DMS79 treated with DMSO at 0.1 percent for 48 hours (cell line): ENCODE data around the gene RAD54L2.
"Not testable (repeated sequence)": the region's sequence is repeated elsewhere in the genome, so short reads cannot be mapped to it uniquely, and the experiment has no call there.

Experiments
- DNase-seq: peaks from one replicate; lab custom pipeline; 2025; lab: John Stamatoyannopoulos, UW

The RAD54L2 gene

DNA sequence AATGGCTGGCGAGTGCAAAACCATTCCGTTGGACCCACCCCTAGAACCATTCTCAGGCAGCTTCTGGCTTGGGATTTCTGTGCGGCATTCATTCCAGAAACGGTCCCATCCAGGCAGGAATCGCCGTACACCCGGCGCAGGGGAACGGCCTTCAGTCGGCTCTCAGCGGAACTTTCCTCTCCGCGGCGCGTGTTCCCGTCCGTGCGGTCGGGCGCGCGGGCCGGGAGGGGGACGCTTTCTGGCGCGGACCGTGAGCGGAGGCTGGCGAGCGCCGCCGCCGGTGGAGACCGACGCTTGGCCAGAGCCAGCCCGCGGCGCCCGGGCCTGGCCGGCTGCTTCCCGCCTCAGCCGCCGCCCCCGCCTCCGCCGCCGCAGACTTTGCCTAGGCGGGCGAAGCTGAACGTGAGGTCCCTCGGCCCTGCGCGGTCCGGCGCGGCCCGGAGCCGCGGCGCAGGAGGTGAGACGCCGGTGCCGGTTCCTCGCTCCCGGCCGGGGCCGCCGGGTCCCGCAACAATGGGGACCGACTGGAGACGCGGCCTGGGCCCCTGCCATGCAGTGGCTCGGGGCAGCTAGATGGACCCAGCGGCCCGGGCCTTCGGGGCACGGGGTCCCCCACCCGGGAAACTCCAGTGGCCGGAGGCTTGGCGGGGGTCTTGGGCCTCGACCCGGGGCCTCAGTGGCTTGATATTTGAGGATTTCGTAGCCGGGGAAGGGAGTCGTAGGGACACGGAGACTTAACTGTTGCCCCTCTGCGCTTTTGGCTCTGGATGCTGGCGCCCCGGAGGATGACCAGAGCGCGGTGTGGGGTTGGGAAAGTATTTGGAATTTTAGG is at the start of gene RAD54L2:
TSS of gene RAD54L2 (plus strand) at position 261 of the 832 bp plus-strand sequence. CDS start 51,702 bp downstream, outside the sequence.
- DNase-seq, result peak; percentile 42

GRCh38 chr3:51498876-51499738 is 39.4 kb upstream of the RAD54L2 start:
- DNase-seq, result peak; percentile 76

DNA sequence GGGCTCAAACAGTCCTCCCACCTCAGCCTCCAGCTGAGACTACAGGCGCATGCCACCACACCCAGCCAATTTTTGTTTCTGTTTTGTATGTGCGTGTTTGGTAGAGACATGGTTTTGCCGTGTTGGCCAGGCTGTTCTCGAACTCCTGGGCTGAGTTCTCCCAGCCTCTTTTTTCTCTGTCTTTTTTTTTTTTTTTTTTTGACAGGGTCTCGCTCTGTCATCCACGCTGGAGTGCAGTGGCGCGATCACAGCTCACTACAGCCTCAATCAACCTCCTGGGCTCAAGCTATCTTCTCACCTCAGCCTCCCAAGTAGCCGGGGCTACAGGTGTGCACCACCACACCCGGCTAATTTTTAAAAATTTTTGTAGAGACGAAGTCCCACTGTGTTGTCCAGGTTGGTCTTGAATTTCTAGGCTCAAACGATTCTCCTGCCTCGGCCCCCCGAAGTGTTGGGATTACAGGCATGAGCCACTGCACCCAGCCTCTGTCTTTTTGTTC is 37.8 kb upstream of the RAD54L2 start:
- DNase-seq, result no peak

DNA sequence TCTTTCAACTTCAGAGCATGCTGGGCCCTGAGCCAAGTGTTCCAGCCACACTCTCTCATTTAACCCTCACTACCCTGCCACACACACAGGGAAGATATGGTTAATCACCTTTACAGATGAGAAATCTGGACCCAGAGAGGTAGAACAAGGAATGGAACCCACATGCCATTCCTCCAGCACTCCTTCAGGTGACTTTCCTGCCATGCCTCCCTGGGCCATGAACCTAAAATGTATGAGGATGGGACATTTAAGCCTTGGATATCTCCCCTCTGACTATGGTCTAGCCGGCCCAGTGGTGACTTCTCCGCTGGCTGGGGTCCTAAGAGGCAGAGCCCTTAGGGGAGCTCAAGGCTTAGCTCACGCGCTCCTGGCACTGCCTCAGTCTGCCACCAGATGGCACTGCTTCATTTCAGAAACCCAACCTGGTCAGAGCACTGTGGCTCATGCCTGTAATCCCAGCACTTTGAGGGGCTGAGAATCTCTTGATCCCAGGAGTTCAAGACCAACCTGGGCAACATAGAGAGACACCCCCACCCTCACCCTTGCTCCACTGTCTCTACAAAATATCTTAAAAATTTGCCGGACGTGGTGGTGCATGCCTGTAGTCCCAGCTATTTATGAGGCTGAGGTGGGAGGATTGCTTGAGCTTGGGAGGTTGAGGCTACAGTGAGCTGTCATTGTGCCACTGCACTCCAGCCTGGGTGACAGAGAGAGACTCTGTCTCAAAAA is 36.5 kb upstream of the RAD54L2 start:
- DNase-seq, result peak; percentile 22

- no peak for DNase-seq
These were observed 36.0 kb upstream of the RAD54L2 start for GRCh38 chr3:51502562-51502910.

- no peak for DNase-seq
These were observed 35.5 kb upstream of the RAD54L2 start for GRCh38 chr3:51503007-51503406.

- no peak for DNase-seq
These were observed 30.3 kb upstream of the RAD54L2 start for GRCh38 chr3:51508255-51508654.

DNA sequence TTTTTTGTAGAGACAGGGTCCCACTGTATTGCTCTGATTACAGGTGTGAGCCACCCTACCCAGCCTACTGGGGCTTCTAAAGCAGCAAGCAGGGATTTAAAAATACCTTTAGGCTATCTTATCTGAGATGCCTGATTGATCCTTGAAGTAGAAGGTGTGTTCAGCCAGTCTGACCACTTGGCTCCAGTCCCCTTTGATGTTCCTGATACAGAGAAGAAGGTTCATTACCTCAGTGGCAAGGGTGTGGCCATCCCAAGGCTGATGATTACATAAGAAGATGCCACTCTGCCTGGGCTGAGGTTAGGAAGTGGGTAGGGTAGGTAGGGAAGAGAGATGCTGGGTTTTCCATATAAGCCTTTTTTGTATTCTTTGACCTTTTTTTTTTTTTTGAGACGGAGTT is 27.5 kb upstream of the RAD54L2 start:
- DNase-seq, result no peak

DNA sequence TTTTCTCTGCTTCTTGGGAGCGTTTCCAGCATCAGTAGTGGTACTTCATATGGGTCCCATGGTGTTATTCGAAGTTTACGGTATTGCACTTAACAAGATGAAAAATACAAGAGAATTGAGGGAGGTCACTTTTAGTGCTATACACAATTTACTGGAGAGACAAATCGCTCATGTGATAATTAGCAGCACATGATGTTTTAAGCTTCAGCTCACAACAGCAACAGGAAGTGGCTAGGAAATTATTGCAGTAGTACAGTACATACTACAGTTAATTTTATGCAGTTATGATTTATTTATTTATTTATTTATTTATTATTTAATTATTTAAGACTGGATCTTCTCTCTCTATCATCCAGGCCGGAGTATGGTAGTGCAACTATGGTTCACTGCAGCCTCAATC is 24.3 kb upstream of the RAD54L2 start:
- DNase-seq, result no peak

DNA sequence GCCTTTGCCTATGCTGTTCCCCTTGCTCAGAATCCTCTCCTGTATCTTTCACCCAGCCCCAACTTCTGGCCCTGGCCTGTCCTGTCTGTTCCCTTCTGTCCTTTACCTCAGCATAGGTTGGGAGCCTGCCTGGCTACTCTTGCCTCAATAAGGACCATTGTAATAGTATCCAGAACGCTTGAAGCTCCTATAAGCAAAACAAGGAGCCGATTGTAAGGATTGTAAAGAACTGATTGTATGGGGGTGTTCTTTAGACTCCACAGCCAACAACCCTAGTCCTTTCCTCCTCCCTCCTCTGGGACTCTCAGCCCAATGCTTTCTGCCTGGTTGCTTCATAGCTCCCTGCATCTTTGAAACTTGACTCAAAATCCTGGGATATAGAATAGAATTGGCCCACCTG is 18.7 kb upstream of the RAD54L2 start:
- no peak for DNase-seq

- DNase-seq, result not testable (repeated sequence)
These were observed 17.4 kb upstream of the RAD54L2 start for GRCh38 chr3:51520906-51521730.

- DNase-seq, result no peak
These were observed 16.1 kb upstream of the RAD54L2 start for GRCh38 chr3:51522273-51522962.

DNA sequence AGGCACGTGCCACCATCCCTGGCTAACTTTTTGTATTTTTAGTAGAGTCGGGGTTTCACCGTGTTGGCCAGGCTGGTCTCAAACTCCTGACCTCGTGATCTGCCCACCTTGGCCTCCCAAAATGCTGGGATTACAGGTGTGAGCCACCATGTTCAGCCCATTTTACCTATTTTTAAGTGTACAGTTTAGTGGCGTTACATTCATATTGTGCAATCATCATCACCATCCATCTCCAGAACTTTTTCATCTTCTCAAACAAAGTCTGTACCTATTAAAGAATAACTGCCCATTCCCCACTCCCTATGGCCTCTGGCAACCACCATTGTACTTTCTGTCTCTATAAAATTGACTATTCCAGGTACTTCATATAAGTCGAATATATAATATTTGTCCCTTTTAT is 13.6 kb upstream of the RAD54L2 start:
- DNase-seq, result not testable (repeated sequence)

DNA sequence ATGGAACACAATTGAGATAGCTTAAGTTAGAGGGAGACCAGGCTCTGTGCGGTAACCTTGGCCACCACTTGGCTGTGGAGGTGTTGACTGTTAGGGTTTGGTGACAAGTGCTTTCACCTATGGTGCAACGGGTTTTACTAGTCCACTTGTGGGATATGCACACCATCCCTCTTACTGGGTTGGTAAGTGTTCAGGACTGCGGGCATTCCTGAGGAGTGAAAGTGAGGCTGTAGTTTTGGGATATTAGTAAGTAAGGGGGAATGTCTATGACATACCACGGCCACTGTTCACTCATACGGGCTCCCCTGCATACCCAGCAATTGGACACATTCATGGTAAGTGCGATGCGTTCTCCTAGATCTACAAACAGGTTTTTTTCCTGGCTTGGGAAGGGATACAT is 8.0 kb upstream of the RAD54L2 start:
- DNase-seq, result no peak

DNA sequence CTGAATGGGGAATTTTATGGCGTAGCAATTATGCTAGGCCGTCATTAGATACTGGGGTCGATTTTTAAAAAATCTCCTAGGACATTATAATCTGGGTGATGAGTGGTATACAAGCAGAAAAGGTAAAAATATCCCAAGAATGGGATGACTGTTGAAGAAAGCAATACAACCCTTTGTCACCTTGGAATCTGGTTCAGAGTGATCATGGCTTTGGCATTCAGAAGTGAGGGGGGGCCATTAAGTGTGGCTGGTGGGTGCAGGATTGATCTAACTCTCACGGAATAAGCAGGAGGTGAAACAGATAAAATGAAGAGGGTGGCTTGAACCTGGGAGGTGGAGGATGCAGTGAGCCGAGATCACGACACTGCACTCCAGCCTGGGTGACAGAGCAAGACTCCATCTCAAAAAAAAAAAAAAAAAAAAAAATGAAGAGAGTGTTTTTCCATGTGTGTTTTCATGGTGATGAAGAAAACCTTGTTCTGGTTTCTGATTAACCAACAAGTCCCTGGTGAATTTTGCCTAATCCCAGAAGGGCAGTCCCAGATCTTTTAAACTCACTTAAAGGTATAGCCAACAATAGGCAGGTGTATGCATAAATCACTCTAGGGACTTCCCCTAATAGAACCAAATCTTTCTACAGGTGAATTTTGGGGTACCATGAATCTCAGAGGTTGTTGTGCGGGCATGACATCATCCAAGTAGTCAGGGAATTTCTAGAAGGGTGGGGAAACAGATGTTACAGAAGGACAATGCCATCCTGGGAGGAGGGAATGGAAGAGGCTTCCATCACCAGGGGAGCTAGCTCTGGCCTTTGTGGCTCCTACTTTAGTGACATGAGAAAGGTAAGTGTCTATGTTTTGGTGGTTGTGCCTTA is 3.1 kb upstream of the RAD54L2 start:
- DNase-seq, result no peak

DNA sequence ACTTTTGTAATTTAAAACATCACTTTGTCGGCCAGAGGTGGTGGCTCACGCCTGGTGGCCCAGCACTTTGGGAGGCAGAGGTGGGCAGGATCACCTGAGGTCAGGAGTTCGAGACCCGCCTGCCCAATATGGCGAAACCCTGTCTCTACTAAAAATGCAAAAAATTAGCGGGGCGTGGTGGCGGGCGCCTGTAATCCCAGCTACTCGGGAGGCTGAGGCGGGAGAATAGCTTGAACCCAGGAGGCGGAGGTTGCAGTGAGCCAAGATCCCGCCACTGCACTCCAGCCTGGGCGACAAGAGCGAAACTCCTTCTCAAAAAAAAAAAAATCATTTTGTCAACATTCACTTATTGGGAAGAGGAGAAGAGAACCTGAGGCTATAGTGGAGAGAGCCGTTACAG is 888 bp upstream of the RAD54L2 start:
- not testable (repeated sequence) for DNase-seq

GRCh38 chr3:51538115-51538458 is 432 bp upstream of the RAD54L2 start:
- DNase-seq, result peak; percentile 31

- no peak for DNase-seq
These were observed 897 bp downstream of the RAD54L2 start for GRCh38 chr3:51539291-51539941.

GRCh38 chr3:51542596-51542995 is 4.1 kb downstream of the RAD54L2 start:
- not testable (repeated sequence) for DNase-seq
